ENCODE results near the gene WDR77. TPM values are rescaled to one million over a fixed set of nuclear protein-coding genes. Genes with fewer than 3 reads are reported as not detected.

Gene WDR77
- total RNA-seq, 2 experiments from 2014 or later = 12.4 to 15.1 TPM

- ChIA-PET POLR2A (no interaction called here), CTCF (no interaction called here)
- no peaks in the 10 kb centered on the region for H3K9me3 ChIP-seq (ENCODE audit: control insufficient read depth in 1 of 2, insufficient read depth in 1 of 2, low read length in 2 of 2)
- no peak for TF ChIP-seq CTCF (IDR thresholded peaks at IDR 0.05)
- no peak for ATAC-seq (ENCODE audit: poor library complexity)
- DNase-seq = no peak
- Mint-ChIP-seq H3K4me3 (no peak overlapping the region), H3K4me1 (ENCODE audit: low read depth) (no peaks in the 10 kb centered on the region), H3K27me3 (no peaks in the 10 kb centered on the region), H3K9me3 (no peaks in the 10 kb centered on the region), H3K27ac (no peak overlapping the region), H3K36me3 (ENCODE audit: low read depth) (peaks cover 83% of the 10 kb centered on the region)
- H3K36me3 ChIP-seq (ENCODE audit: insufficient read depth, low read length) = peaks cover 12% of the 10 kb centered on the region
- H3K4me1 ChIP-seq (ENCODE audit: insufficient read depth, low read length) = no peaks in the 10 kb centered on the region
- H3K27me3 ChIP-seq (ENCODE audit: control insufficient read depth in 1 of 2, insufficient read depth in 2 of 2, low read length in 2 of 2) = no peaks in the 10 kb centered on the region
- intact Hi-C loops (cut with DNase I, micrococcal nuclease) = no loop called here
- H3K27ac ChIP-seq (ENCODE audit: low read depth in 1 of 2, low read length in 2 of 2) = no peak overlapping the region
- no peak overlapping the region for H3K4me3 ChIP-seq (ENCODE audit: low read length)
These were observed 31.3 kb downstream of the WDR77 start for GRCh38 chr1:111417755-111418154.

- no peak for TF ChIP-seq CTCF (IDR thresholded peaks at IDR 0.05)
- ChIA-PET CTCF (no interaction called here), POLR2A (no interaction called here)
- Histone ChIP-seq H3K4me3 (ENCODE audit: low read length) (no peak overlapping the region), H3K27ac (ENCODE audit: low read depth in 1 of 2, low read length in 2 of 2) (no peak overlapping the region), H3K9me3 (ENCODE audit: control insufficient read depth in 1 of 2, insufficient read depth in 1 of 2, low read length in 2 of 2) (no peaks in the 10 kb centered on the region), H3K27me3 (ENCODE audit: control insufficient read depth in 1 of 2, insufficient read depth in 2 of 2, low read length in 2 of 2) (no peaks in the 10 kb centered on the region), H3K36me3 (ENCODE audit: insufficient read depth, low read length) (peaks cover 7% of the 10 kb centered on the region), H3K4me1 (ENCODE audit: insufficient read depth, low read length) (no peaks in the 10 kb centered on the region)
- H3K36me3 Mint-ChIP-seq (ENCODE audit: low read depth) = peaks cover 62% of the 10 kb centered on the region
- no peaks in the 10 kb centered on the region for H3K9me3 Mint-ChIP-seq
- no peaks in the 10 kb centered on the region for H3K27me3 Mint-ChIP-seq
- intact Hi-C loops (cut with DNase I, micrococcal nuclease) = no loop called here
- no peak overlapping the region for H3K4me3 Mint-ChIP-seq
- no peak for ATAC-seq (ENCODE audit: poor library complexity)
- H3K27ac Mint-ChIP-seq = no peak overlapping the region
- no peak for DNase-seq
- no peaks in the 10 kb centered on the region for H3K4me1 Mint-ChIP-seq (ENCODE audit: low read depth)
These were observed 33.6 kb downstream of the WDR77 start for GRCh38 chr1:111415461-111415860.

GRCh38 chr1:111414756-111415155 is 34.3 kb downstream of the WDR77 start:
- no peak overlapping the region for H3K4me3 Mint-ChIP-seq
- no peak overlapping the region for H3K27ac Mint-ChIP-seq
- DNase-seq (no peak), ATAC-seq (ENCODE audit: poor library complexity) (no peak)
- intact Hi-C loops (cut with DNase I, micrococcal nuclease) = no loop called here
- ChIA-PET CTCF (interaction anchor here (1.1 kb wide), 1 partner anchor 15 kb away, joined by 3 read pairs; no protein-coding TSS in a partner anchor), POLR2A (no interaction called here)
- no peaks in the 10 kb centered on the region for H3K9me3 ChIP-seq (ENCODE audit: control insufficient read depth in 1 of 2, insufficient read depth in 1 of 2, low read length in 2 of 2)
- H3K27me3 Mint-ChIP-seq = no peaks in the 10 kb centered on the region
- no peak overlapping the region for H3K27ac ChIP-seq (ENCODE audit: low read depth in 1 of 2, low read length in 2 of 2)
- TF ChIP-seq CTCF (IDR thresholded peaks at IDR 0.05) = no peak
- no peaks in the 10 kb centered on the region for H3K9me3 Mint-ChIP-seq
- peaks cover 55% of the 10 kb centered on the region for H3K36me3 Mint-ChIP-seq (ENCODE audit: low read depth)
- no peaks in the 10 kb centered on the region for H3K4me1 ChIP-seq (ENCODE audit: insufficient read depth, low read length)
- H3K27me3 ChIP-seq (ENCODE audit: control insufficient read depth in 1 of 2, insufficient read depth in 2 of 2, low read length in 2 of 2) = no peaks in the 10 kb centered on the region
- H3K36me3 ChIP-seq (ENCODE audit: insufficient read depth, low read length) = peaks cover 7% of the 10 kb centered on the region
- H3K4me3 ChIP-seq (ENCODE audit: low read length) = no peak overlapping the region
- H3K4me1 Mint-ChIP-seq (ENCODE audit: low read depth) = no peaks in the 10 kb centered on the region
